Smooth muscle cell (in vitro differentiated cells): ENCODE data around the gene SH3RF3. TPM values are rescaled to one million over a fixed set of nuclear protein-coding genes. Genes with fewer than 3 reads are reported as not detected.

ENCODE experiments used
- DNase-seq: peaks from one replicate; lab custom pipeline; 2025; ENCODE audit not compliant: unreplicated experiment; lab: John Stamatoyannopoulos, UW
- H2AFZ ChIP-seq: fragments of 200-600 bp; sonication (generic); 2 replicates; pipeline ENCODE4 v1.6.0; 2016; ENCODE audit warnings: antibody characterized with exemption, low read depth, mild to moderate bottlenecking
- H3F3A ChIP-seq: fragments of 200-600 bp; sonication (generic); 2 replicates; pipeline ENCODE4 v1.6.0; 2017; ENCODE audit warnings: antibody characterized with exemption, low read depth
- H3K27ac ChIP-seq: fragments of 200-600 bp; sonication (generic); 2 replicates; pipeline ENCODE4 v1.5.1; 2016; ENCODE audit warnings: low read depth, mild to moderate bottlenecking
- H3K27me3 ChIP-seq: fragments of 200-600 bp; sonication (generic); 2 replicates; pipeline ENCODE4 v1.6.1; 2016; ENCODE audit warnings: low read depth, mild to moderate bottlenecking
- H3K36me3 ChIP-seq: fragments of 200-600 bp; sonication (generic); 2 replicates; pipeline ENCODE4 v1.5.1; 2016; ENCODE audit warnings: low read depth
- H3K4me1 ChIP-seq: fragments of 200-600 bp; sonication (generic); 2 replicates; pipeline ENCODE4 v1.5.1; 2016; ENCODE audit warnings: low read depth
- H3K4me2 ChIP-seq: fragments of 200-600 bp; sonication (generic); 2 replicates; pipeline ENCODE4 v1.6.0; 2016; ENCODE audit warnings: mild to moderate bottlenecking
- H3K4me3 ChIP-seq: fragments of 200-600 bp; sonication (generic); 2 replicates; pipeline ENCODE4 v1.5.1; 2016; ENCODE audit warnings: mild to moderate bottlenecking
- H3K79me2 ChIP-seq: fragments of 200-600 bp; sonication (generic); 2 replicates; pipeline ENCODE4 v1.6.0; 2016; ENCODE audit warnings: low read depth, mild to moderate bottlenecking
- H3K9ac ChIP-seq: fragments of 200-600 bp; sonication (generic); 2 replicates; pipeline ENCODE4 v1.6.0; 2016; ENCODE audit warnings: low read depth
- H3K9me3 ChIP-seq: fragments of 200-600 bp; sonication (generic); replicated peaks from 2 replicates; pipeline ENCODE4 v1.5.1; 2016; ENCODE audit warnings: low read depth
- H4K20me1 ChIP-seq: fragments of 200-600 bp; sonication (generic); 2 replicates; pipeline ENCODE4 v1.6.0; 2016; ENCODE audit warnings: low read depth
- WGBS: methylation state at CpG from one replicate; pipeline ENCODE4 v1.1.7; 2016; ENCODE audit warnings: low lambda C conversion rate; 5-methylcytosine and 5-hydroxymethylcytosine counted together
- polyA plus RNA-seq: library from polyadenylated mRNA; unstranded; fragments of >200 nt; fragmentation: Nextera tagmentation; extraction: Ambion mirVana; gene quantifications from 2 replicates; pipeline ENCODE4 v1.2.1, GENCODE V29; 2016
- total RNA-seq: library from RNA; depleted of rRNA; stranded (reverse); fragments of >200 nt; gene quantifications from 2 replicates; pipeline ENCODE4 v1.2.3, GENCODE V29; 2014
- TF ChIP-seq, protein P1 (sequence below): fragments of 200-600 bp; sonication (generic); IDR thresholded peaks from 2 replicates; pipeline ENCODE4 v1.5.1; 2017; ENCODE audit warnings: borderline replicate concordance, mild to moderate bottlenecking, antibody characterized with exemption; ENCODE audit not compliant: insufficient read depth, poor library complexity, severe bottlenecking

SH3RF3 gene
- total and polyA plus RNA-seq, 2 experiments from 2014 or later = 6.6 to 11.8 TPM

DNA sequence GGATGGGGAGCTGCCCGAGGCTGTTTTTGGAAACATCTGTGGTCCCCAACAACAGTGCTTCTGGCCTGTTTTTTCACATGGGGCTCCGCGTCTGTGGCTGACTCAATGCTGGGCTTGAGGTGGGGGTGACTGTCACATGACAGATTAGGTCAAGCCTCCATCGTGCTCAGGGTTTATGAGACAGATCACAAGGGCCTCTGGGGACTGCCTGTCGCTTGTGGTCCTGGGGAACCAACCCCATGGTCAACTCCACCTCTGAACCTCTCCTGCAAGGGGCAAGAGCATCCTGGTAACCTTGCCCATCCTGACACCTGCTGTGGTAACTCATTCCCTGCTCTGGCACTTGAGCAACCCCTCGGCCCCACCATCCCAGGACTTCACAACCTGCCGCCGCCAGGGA, 47.6 kb upstream of the SH3RF3 start:
- 83% methylated on average over 8 of the region's 8 CpGs for WGBS
- Histone ChIP-seq H3K27me3 (peaks cover 34% of the 10 kb centered on the region), H2AFZ (no peak overlapping the region), H3K9me3 (no peaks in the 10 kb centered on the region), H3K4me3 (no peak overlapping the region), H3K4me2 (no peak overlapping the region), H3F3A (no peaks in the 10 kb centered on the region), H3K9ac (no peak overlapping the region), H4K20me1 (no peaks in the 10 kb centered on the region), H3K4me1 (no peaks in the 10 kb centered on the region), H3K79me2 (no peaks in the 10 kb centered on the region), H3K27ac (no peak overlapping the region), H3K36me3 (no peaks in the 10 kb centered on the region)
- TF ChIP-seq, protein P1, sequence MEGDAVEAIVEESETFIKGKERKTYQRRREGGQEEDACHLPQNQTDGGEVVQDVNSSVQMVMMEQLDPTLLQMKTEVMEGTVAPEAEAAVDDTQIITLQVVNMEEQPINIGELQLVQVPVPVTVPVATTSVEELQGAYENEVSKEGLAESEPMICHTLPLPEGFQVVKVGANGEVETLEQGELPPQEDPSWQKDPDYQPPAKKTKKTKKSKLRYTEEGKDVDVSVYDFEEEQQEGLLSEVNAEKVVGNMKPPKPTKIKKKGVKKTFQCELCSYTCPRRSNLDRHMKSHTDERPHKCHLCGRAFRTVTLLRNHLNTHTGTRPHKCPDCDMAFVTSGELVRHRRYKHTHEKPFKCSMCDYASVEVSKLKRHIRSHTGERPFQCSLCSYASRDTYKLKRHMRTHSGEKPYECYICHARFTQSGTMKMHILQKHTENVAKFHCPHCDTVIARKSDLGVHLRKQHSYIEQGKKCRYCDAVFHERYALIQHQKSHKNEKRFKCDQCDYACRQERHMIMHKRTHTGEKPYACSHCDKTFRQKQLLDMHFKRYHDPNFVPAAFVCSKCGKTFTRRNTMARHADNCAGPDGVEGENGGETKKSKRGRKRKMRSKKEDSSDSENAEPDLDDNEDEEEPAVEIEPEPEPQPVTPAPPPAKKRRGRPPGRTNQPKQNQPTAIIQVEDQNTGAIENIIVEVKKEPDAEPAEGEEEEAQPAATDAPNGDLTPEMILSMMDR = no peak
- no peak for DNase-seq

DNA sequence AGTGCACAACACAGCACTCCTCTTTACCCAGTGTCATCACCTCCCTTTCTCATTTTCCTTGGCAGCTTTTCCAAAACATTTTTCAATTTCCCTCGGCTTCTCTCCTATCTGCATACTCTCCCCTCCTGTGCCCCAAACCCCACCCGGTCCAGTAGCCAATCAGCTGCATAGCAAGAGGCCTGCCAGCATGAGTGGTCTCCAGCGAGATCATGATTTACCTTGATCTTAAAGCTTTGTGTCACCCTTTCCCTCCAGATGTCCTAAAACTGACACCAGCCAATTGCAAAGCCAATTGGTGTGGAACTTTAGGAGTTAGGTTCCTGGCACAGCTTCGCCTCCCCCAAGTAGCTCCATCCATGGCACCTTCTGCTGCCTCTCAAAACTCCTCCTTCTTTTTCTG, 45.2 kb upstream of the SH3RF3 start:
- TF ChIP-seq, protein P1 = no peak
- Histone ChIP-seq H3K27me3 (peaks cover 25% of the 10 kb centered on the region), H3K79me2 (no peaks in the 10 kb centered on the region), H3K27ac (no peak overlapping the region), H2AFZ (no peak overlapping the region), H3K4me1 (no peaks in the 10 kb centered on the region), H3F3A (no peaks in the 10 kb centered on the region), H3K36me3 (no peaks in the 10 kb centered on the region), H3K9ac (no peak overlapping the region), H3K9me3 (no peaks in the 10 kb centered on the region), H3K4me2 (no peak overlapping the region), H3K4me3 (no peak overlapping the region), H4K20me1 (no peaks in the 10 kb centered on the region)
- no peak for DNase-seq
- 88% methylated on average over 4 of the region's 4 CpGs for WGBS

DNA sequence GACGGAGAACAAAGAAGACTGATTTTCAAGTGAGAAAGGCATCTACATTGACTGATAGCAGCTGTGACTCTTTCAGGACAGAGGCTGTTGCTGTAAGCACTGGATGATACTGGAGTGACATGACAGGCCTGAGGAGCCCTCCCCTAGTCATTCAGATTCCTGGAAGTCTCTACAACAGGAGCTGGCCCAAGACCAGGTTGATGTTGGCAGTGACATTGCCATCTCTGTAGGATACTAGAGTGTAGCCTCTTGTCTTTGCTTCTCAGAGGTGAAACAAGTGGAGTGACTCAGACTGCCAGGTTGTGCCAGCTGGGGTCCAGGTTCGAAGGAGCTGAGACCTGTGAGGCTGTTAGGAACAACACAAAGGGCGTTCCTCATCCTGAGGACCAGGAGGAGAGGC, 44.7 kb upstream of the SH3RF3 start:
- Histone ChIP-seq H3F3A (no peaks in the 10 kb centered on the region), H3K9ac (no peak overlapping the region), H4K20me1 (no peaks in the 10 kb centered on the region), H3K36me3 (no peaks in the 10 kb centered on the region), H3K27me3 (peaks cover 25% of the 10 kb centered on the region), H3K4me1 (no peaks in the 10 kb centered on the region), H3K4me3 (no peak overlapping the region), H3K4me2 (no peak overlapping the region), H3K27ac (no peak overlapping the region), H2AFZ (no peak overlapping the region), H3K9me3 (no peaks in the 10 kb centered on the region), H3K79me2 (no peaks in the 10 kb centered on the region)
- TF ChIP-seq, protein P1 = no peak
- WGBS = 92% methylated on average over 3 of the region's 3 CpGs
- DNase-seq = no peak

DNA sequence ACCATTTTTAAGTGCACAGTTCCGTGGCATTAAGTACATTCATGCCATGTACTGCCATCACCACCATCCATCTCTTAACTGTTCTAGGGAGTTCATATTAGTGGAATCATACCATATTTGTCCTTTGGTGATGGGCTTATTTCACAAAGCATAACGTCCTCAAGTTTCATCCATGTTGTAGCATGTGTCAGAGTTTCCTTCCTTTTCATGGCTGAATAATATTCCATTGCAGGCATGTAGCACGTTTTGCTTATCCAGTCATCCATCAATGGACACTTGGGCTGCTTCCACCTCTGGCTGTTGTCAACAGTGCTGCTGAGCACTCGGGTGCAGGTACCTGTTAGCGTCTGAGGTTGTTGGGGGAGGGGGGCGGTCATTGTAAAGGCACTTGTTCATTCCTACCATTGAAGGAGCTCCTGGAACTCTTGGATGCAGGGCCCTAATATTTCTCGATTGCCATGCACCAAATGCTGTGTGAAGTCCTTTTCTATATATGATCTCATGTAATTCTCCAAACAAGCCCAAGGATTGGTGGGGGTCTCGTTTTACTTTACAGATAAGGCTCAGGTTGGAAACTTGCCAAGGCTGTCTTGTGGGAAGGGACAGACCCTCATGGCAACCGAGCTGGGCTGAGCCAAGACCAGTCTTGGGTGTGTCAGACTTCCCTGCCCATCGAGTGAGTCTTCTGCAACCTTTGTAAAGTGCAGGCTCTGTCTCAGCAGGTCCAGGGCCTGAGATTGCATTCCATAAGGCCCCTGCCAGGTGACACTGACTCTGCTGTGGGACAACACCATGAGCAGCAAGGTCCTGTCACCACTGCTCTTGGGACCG, 42.9 kb upstream of the SH3RF3 start:
- no peak for DNase-seq
- H3K4me1 ChIP-seq = no peaks in the 10 kb centered on the region

More for the DNA sequence above, 42.9 kb upstream of the SH3RF3 start:
- Histone ChIP-seq H3K4me2 (no peak overlapping the region), H2AFZ (no peak overlapping the region), H3K27ac (no peak overlapping the region), H3K27me3 (peaks cover 13% of the 10 kb centered on the region), H3F3A (no peaks in the 10 kb centered on the region), H3K9me3 (no peaks in the 10 kb centered on the region), H3K36me3 (no peaks in the 10 kb centered on the region), H3K4me3 (no peak overlapping the region), H3K79me2 (no peaks in the 10 kb centered on the region), H4K20me1 (no peaks in the 10 kb centered on the region), H3K9ac (no peak overlapping the region)
- 88% methylated on average over 11 of the region's 11 CpGs for WGBS
- TF ChIP-seq, protein P1 = no peak
